RWPE2 (cell line): ENCODE measurements around the gene CMSS1.
"Not testable (repeated sequence)": the region's sequence is repeated elsewhere in the genome, so short reads cannot be mapped to it uniquely, and the experiment has no call there.

ENCODE experiments used
- ATAC-seq: fragments of 200-7000 bp; cut with Tn5 transposase; 3 replicates; pipeline ENCODE4 v1.9.1; 2021; ENCODE audit warnings: low read depth
- DNase-seq: peaks from one replicate; pipeline ENCODE4 v3.0.0-alpha.2; 2020; ENCODE audit warnings: low spot score
- H3K27ac ChIP-seq: fragments of 450-650 bp; 2 replicates; pipeline ENCODE4 v1.5.1; 2017; ENCODE audit warnings: mild to moderate bottlenecking; ENCODE audit not compliant: poor library complexity, severe bottlenecking
- H3K27me3 ChIP-seq: fragments of 250-450 bp; sonication (Bioruptor Pico); 2 replicates; pipeline ENCODE4 v1.5.1; 2021; ENCODE audit warnings: mild to moderate bottlenecking, moderate library complexity; ENCODE audit not compliant: insufficient read depth, poor library complexity, severe bottlenecking
- H3K36me3 ChIP-seq: fragments of 250-450 bp; sonication (Bioruptor Pico); 2 replicates; pipeline ENCODE4 v1.5.1; 2020; ENCODE audit warnings: low read depth, mild to moderate bottlenecking, moderate library complexity
- H3K4me1 ChIP-seq: fragments of 250-450 bp; sonication (Bioruptor Pico); 2 replicates; pipeline ENCODE4 v1.5.1; 2021; ENCODE audit warnings: mild to moderate bottlenecking, moderate library complexity; ENCODE audit not compliant: insufficient read depth, poor library complexity, severe bottlenecking
- H3K4me3 ChIP-seq: fragments of 250-450 bp; sonication (Bioruptor Pico); 2 replicates; pipeline ENCODE4 v1.5.1; 2021; ENCODE audit warnings: mild to moderate bottlenecking, moderate library complexity; ENCODE audit not compliant: severe bottlenecking
- H3K9me3 ChIP-seq: fragments of 250-450 bp; sonication (Bioruptor Pico); 2 replicates; pipeline ENCODE4 v1.5.1; 2021; ENCODE audit warnings: mild to moderate bottlenecking, moderate library complexity; ENCODE audit not compliant: severe bottlenecking
- CTCF ChIP-seq: fragments of 450-650 bp; IDR thresholded peaks from one replicate; pipeline ENCODE4 v1.5.1; 2017; ENCODE audit warnings: mild to moderate bottlenecking, moderate library complexity; ENCODE audit not compliant: poor library complexity, severe bottlenecking

Gene CMSS1

GRCh38 chr3:100225193-100225592 is 407.5 kb downstream of the CMSS1 start:
- DNase-seq (no peak), ATAC-seq (no peak)
- Histone ChIP-seq H3K27me3 (no peaks in the 10 kb centered on the region), H3K4me1 (no peaks in the 10 kb centered on the region), H3K27ac (no peak overlapping the region), H3K36me3 (no peaks in the 10 kb centered on the region), H3K9me3 (no peaks in the 10 kb centered on the region), H3K4me3 (no peak overlapping the region)
- no peak for TF ChIP-seq CTCF

GRCh38 chr3:100225883-100226282 is 408.2 kb downstream of the CMSS1 start:
- no peak for ATAC-seq
- H3K9me3 ChIP-seq: no peaks in the 10 kb centered on the region
- H3K27me3 ChIP-seq: no peaks in the 10 kb centered on the region
- no peaks in the 10 kb centered on the region for H3K4me1 ChIP-seq
- H3K27ac ChIP-seq: no peak overlapping the region
- no peak overlapping the region for H3K4me3 ChIP-seq
- TF ChIP-seq CTCF: no peak
- DNase-seq: no peak
- no peaks in the 10 kb centered on the region for H3K36me3 ChIP-seq

GRCh38 chr3:100226712-100227429 is 409.2 kb downstream of the CMSS1 start:
- Histone ChIP-seq H3K36me3 (no peaks in the 10 kb centered on the region), H3K27ac (no peak overlapping the region), H3K4me3 (no peak overlapping the region), H3K9me3 (no peaks in the 10 kb centered on the region), H3K4me1 (peaks cover 1% of the 10 kb centered on the region), H3K27me3 (no peaks in the 10 kb centered on the region)
- no peak for TF ChIP-seq CTCF
- DNase-seq (no peak), ATAC-seq (no peak)

- no peaks in the 10 kb centered on the region for H3K27me3 ChIP-seq
- no peaks in the 10 kb centered on the region for H3K9me3 ChIP-seq
- TF ChIP-seq CTCF: no peak
- DNase-seq: no peak
- peaks cover 5% of the 10 kb centered on the region for H3K4me1 ChIP-seq
- H3K27ac ChIP-seq: no peak overlapping the region
- H3K36me3 ChIP-seq: no peaks in the 10 kb centered on the region
- H3K4me3 ChIP-seq: no peak overlapping the region
- ATAC-seq: no peak
Observed at GRCh38 chr3:100227511-100227921, 409.9 kb downstream of the CMSS1 start.

GRCh38 chr3:100228247-100228646 is 410.6 kb downstream of the CMSS1 start:
- Histone ChIP-seq H3K9me3 (no peaks in the 10 kb centered on the region), H3K27ac (no peak overlapping the region), H3K36me3 (no peaks in the 10 kb centered on the region), H3K27me3 (no peaks in the 10 kb centered on the region), H3K4me3 (no peak overlapping the region), H3K4me1 (peaks cover 5% of the 10 kb centered on the region)
- DNase-seq (no peak), ATAC-seq (no peak)
- no peak for TF ChIP-seq CTCF

GRCh38 chr3:100229188-100229587 is 411.5 kb downstream of the CMSS1 start:
- ATAC-seq, H3K9me3 ChIP-seq, DNase-seq, H3K4me1 ChIP-seq, H3K36me3 ChIP-seq, H3K4me3 ChIP-seq, H3K27ac ChIP-seq, H3K27me3 ChIP-seq: not testable (repeated sequence)
